ENCODE results near the gene ACAA1. TPM values are rescaled to one million over a fixed set of nuclear protein-coding genes. Genes with fewer than 3 reads are reported as not detected.
"Not testable (repeated sequence)": the region's sequence is repeated elsewhere in the genome, so short reads cannot be mapped to it uniquely, and the experiment has no call there.

Gene ACAA1
- total RNA-seq, 1 experiment from 2014 or later = 49.0 TPM

DNA sequence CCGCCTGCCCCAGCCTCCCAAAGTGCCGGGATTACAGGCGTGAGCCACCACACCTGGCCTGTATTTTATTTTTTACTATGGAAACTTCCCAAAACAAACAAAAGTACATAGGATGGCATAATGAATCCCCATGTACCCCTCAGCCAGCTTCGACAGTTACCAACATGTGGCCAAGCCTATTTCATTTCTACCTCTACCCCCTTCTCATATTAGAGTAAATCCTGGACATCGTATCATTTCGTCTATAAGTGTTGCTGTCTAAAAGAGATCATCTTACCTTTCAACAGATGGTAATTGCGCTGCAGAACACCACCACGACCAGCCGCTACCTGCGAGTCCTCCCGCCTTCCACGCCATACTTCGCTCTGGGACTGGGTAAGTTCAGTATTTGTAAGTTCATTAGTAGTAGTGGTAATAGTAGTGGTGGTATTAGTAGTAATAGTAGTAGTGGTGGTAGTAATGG is 53.0 kb downstream of the ACAA1 start:
- Histone ChIP-seq H3K27me3 (ENCODE audit: insufficient read depth, low read length) (no peaks in the 10 kb centered on the region), H3K27ac (ENCODE audit: low read depth, low read length) (no peak overlapping the region), H3K9me2 (ENCODE audit: insufficient read depth) (no peaks in the 10 kb centered on the region), H4K20me1 (ENCODE audit: insufficient read depth) (no peaks in the 10 kb centered on the region), H3K79me2 (ENCODE audit: insufficient read depth, low read length) (no peaks in the 10 kb centered on the region), H3K36me3 (ENCODE audit: control insufficient read depth in 1 of 2, insufficient read depth in 2 of 2, low read length in 2 of 2) (no peaks in the 10 kb centered on the region), H3K4me3 (replicated peaks in 1 of 2; ENCODE audit: low read depth in 1 of 2, low read length in 2 of 2) (no peak overlapping the region), H2AFZ (ENCODE audit: low read depth, low read length, poor library complexity, severe bottlenecking) (no peak overlapping the region), H3K4me2 (ENCODE audit: low read length) (no peak overlapping the region), H3K9me3 (ENCODE audit: control insufficient read depth in 1 of 2, insufficient read depth in 1 of 2, low read depth in 1 of 2, low read length in 2 of 2) (peaks cover 0 to 6% of the 10 kb centered on the region in 2 experiments; a peak in 1 of 4 replicates), H3K4me1 (ENCODE audit: control insufficient read depth in 1 of 2, insufficient read depth in 2 of 2, low read length in 2 of 2) (no peaks in the 10 kb centered on the region), H3K9ac (ENCODE audit: low read length) (no peak overlapping the region)
- no peak for TF ChIP-seq ELF1 (IDR thresholded peaks at IDR 0.05; ENCODE audit: borderline replicate concordance, low read depth)
- no peak for TF ChIP-seq YY1 (IDR thresholded peaks at IDR 0.05; ENCODE audit: extremely low read depth, insufficient replicate concordance, low read depth, low read length)
- no peak for TF ChIP-seq SIN3A (IDR thresholded peaks at IDR 0.05; ENCODE audit: low read depth)
- TF ChIP-seq ZNF274 (IDR thresholded peaks at IDR 0.05; ENCODE audit: low read depth, low read length) = no peak
- no peak for TF ChIP-seq EZH2phosphoT487 (IDR thresholded peaks at IDR 0.05; ENCODE audit: borderline replicate concordance)
- TF ChIP-seq, protein P1, sequence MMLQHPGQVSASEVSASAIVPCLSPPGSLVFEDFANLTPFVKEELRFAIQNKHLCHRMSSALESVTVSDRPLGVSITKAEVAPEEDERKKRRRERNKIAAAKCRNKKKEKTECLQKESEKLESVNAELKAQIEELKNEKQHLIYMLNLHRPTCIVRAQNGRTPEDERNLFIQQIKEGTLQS (IDR thresholded peaks at IDR 0.05) = no peak
- TF ChIP-seq EGR1 (IDR thresholded peaks at IDR 0.05; ENCODE audit: low read depth) = no peak
- TF ChIP-seq JUND (IDR thresholded peaks at IDR 0.05) = no peak
- TF ChIP-seq SRF (IDR thresholded peaks at IDR 0.05; ENCODE audit: low read depth) = no peak
- no peak for TF ChIP-seq CEBPB (IDR thresholded peaks at IDR 0.05; ENCODE audit: low read depth)
- no peak for TF ChIP-seq POLR2A (IDR thresholded peaks at IDR 0.05; ENCODE audit: borderline replicate concordance, extremely low read depth, insufficient read depth, insufficient read length)
- TF ChIP-seq POLR2AphosphoS5 (IDR thresholded peaks at IDR 0.05; ENCODE audit: low read depth, low read length) = no peak
- no peak for TF ChIP-seq FOSL1 (IDR thresholded peaks at IDR 0.05; ENCODE audit: low read depth)
- TF ChIP-seq, protein P2, sequence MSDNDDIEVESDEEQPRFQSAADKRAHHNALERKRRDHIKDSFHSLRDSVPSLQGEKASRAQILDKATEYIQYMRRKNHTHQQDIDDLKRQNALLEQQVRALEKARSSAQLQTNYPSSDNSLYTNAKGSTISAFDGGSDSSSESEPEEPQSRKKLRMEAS (IDR thresholded peaks at IDR 0.05) = no peak
- no peak for TF ChIP-seq TCF7L2 (IDR thresholded peaks at IDR 0.05; ENCODE audit: borderline replicate concordance, extremely low read depth, insufficient read depth, insufficient read length)
- TF ChIP-seq SP1 (IDR thresholded peaks at IDR 0.05; ENCODE audit: low read depth) = no peak
- TF ChIP-seq, protein P3, sequence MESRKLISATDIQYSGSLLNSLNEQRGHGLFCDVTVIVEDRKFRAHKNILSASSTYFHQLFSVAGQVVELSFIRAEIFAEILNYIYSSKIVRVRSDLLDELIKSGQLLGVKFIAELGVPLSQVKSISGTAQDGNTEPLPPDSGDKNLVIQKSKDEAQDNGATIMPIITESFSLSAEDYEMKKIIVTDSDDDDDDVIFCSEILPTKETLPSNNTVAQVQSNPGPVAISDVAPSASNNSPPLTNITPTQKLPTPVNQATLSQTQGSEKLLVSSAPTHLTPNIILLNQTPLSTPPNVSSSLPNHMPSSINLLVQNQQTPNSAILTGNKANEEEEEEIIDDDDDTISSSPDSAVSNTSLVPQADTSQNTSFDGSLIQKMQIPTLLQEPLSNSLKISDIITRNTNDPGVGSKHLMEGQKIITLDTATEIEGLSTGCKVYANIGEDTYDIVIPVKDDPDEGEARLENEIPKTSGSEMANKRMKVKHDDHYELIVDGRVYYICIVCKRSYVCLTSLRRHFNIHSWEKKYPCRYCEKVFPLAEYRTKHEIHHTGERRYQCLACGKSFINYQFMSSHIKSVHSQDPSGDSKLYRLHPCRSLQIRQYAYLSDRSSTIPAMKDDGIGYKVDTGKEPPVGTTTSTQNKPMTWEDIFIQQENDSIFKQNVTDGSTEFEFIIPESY (IDR thresholded peaks at IDR 0.05; ENCODE audit: extremely low read depth, insufficient replicate concordance, low read length) = no peak
- TF ChIP-seq CBX3 (IDR thresholded peaks at IDR 0.05; ENCODE audit: low read depth) = no peak
- TF ChIP-seq, protein P4, sequence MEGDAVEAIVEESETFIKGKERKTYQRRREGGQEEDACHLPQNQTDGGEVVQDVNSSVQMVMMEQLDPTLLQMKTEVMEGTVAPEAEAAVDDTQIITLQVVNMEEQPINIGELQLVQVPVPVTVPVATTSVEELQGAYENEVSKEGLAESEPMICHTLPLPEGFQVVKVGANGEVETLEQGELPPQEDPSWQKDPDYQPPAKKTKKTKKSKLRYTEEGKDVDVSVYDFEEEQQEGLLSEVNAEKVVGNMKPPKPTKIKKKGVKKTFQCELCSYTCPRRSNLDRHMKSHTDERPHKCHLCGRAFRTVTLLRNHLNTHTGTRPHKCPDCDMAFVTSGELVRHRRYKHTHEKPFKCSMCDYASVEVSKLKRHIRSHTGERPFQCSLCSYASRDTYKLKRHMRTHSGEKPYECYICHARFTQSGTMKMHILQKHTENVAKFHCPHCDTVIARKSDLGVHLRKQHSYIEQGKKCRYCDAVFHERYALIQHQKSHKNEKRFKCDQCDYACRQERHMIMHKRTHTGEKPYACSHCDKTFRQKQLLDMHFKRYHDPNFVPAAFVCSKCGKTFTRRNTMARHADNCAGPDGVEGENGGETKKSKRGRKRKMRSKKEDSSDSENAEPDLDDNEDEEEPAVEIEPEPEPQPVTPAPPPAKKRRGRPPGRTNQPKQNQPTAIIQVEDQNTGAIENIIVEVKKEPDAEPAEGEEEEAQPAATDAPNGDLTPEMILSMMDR (IDR thresholded peaks at IDR 0.05 in 2 of 3, conservative IDR thresholded peaks at IDR 0.05 in 1 of 3; ENCODE audit: borderline replicate concordance in 1 of 3, insufficient read depth in 1 of 3, low read depth in 2 of 3, low read length in 2 of 3) = no peak
- no peak for TF ChIP-seq RAD21 (IDR thresholded peaks at IDR 0.05; ENCODE audit: low read depth)
- no TSS peak for BruUV-seq (replicated peaks)
- ChIA-PET RAD21 (ENCODE audit: low non-redundant PET in 1 of 2, low total read pairs in 2 of 2, uncharacterized antibody in 2 of 2, unreplicated experiment in 2 of 2) (no interaction called here), CTCF (no interaction called here), POLR2A (no interaction called here)
- intact Hi-C loops (cut with micrococcal nuclease) = no loop called here
- DNase-seq (ENCODE audit: low read depth, low spot score) (no peak), ATAC-seq (no peak)

DNA sequence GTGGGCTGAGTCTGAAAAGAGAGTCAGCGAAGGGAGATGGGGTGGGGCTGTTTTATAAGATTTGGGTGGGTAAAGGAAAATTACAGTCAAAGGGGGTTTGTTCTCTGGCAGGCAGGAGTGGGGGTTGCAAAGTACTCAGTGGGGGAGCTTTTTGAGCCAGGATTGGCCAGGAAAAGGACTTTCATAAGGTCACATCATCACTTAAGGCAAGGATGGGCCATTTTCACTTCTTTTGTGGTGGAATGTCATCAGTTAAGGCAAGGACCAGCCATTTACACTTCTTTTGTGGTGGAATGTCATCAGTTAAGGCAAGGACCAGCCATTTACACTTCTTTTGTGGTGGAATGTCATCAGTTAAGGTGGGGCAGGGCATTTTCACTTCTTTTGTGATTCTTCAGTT is 53.7 kb downstream of the ACAA1 start:
- H3K79me2 ChIP-seq (ENCODE audit: insufficient read depth, low read length); H3K9ac ChIP-seq (ENCODE audit: low read length); H3K4me1 ChIP-seq (ENCODE audit: control insufficient read depth in 1 of 2, insufficient read depth in 2 of 2, low read length in 2 of 2); H3K27ac ChIP-seq (ENCODE audit: low read depth, low read length); intact Hi-C loops (cut with micrococcal nuclease); DNase-seq (ENCODE audit: low read depth, low spot score); H3K27me3 ChIP-seq (ENCODE audit: insufficient read depth, low read length); H3K36me3 ChIP-seq (ENCODE audit: control insufficient read depth in 1 of 2, insufficient read depth in 2 of 2, low read length in 2 of 2); H3K9me3 ChIP-seq (ENCODE audit: control insufficient read depth in 1 of 2, insufficient read depth in 1 of 2, low read depth in 1 of 2, low read length in 2 of 2); ATAC-seq; H3K4me2 ChIP-seq (ENCODE audit: low read length); POLR2A ChIA-PET; H3K4me3 ChIP-seq (replicated peaks in 1 of 2; ENCODE audit: low read depth in 1 of 2, low read length in 2 of 2); BruUV-seq (replicated peaks); H2AFZ ChIP-seq (ENCODE audit: low read depth, low read length, poor library complexity, severe bottlenecking); CTCF ChIA-PET; RAD21 ChIA-PET (ENCODE audit: low non-redundant PET in 1 of 2, low total read pairs in 2 of 2, uncharacterized antibody in 2 of 2, unreplicated experiment in 2 of 2); H4K20me1 ChIP-seq (ENCODE audit: insufficient read depth); H3K9me2 ChIP-seq (ENCODE audit: insufficient read depth): not testable (repeated sequence)
